Fibroblast of the conjunctiva (primary cell): ENCODE measurements around the gene SMO.
"Not testable (repeated sequence)": the region's sequence is repeated elsewhere in the genome, so short reads cannot be mapped to it uniquely, and the experiment has no call there.

Experiments
- DNase-seq: peaks from one replicate; pipeline ENCODE4 v3.0.0-alpha.2; 2010; ENCODE audit warnings: low read depth

The SMO gene

DNA sequence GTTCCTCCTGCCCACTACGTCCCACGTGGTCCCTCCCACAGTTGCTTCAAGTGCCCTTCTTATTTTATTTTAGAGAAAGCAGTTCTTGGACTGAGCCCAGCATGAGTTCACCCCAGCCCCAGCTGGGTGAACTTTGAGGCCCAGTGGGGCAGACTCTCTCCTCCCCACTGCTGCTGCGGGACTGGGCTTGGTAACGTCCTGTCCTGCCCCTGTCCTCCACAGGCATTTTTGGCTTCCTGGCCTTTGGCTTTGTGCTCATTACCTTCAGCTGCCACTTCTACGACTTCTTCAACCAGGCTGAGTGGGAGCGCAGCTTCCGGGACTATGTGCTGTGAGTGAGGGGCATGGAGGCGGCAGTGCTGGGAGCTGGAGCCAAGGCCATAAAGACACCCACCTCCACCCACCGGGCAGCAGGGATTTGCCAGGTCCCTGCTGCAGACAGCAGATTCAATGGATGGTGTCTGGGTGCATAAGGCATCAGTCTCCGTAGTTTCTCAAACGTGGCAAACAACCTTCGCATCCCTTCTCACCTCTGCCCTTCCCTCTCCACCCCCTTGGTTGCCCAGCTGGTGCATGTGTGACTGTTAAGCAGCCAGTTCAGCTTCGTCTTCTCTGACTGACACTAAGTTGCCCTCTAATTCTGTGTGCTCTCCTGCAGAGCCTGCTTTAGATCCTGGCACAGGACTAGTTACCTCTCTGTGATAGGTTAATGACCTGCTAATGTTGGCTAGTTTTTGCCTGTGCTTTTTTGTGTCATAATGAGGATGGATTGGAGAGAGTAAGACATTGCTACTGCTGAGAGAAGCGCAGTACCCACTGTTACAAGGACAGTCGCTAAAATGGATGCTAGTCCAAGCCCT is 20.9 kb downstream of the SMO start:
- DNase-seq = no peak

DNA sequence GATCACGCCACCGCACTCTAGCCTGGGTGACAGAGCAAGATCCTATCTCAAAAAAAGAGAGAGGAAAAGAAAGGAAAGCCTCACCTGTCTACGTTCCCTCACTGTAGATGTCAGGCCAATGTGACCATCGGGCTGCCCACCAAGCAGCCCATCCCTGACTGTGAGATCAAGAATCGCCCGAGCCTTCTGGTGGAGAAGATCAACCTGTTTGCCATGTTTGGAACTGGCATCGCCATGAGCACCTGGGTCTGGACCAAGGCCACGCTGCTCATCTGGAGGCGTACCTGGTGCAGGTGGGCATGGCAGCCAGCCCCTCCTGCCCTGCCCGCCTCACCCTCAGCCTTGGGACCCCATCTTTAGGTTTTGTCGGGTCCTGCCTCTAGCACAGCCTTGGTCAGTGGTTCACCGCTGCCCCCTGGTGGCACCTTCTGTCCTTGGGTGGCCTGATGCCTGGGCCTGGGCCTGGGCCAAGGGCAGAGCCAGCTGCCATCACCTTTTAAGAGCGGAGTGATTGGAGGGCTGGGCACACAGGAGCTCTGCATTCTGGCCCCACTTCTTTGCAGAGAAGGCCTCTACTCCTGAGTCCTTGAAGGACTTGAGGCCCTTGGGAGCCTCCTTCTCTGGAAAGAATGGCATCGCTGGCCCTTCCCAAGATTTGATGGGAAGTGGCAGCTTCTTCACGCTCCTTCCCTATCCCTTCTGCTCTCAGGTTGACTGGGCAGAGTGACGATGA is 22.0 kb downstream of the SMO start:
- peak; percentile 36 for DNase-seq

DNA sequence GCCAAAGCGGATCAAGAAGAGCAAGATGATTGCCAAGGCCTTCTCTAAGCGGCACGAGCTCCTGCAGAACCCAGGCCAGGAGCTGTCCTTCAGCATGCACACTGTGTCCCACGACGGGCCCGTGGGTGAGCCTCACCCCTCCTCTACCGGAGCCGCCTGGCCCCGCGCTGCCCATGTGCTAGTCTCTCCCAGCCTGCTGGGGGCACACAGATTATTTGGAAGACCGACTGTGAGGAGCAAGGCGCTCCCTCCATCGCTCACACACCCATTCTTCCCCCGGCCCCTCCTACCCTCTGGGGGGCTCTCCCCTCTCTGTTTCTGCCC is 22.5 kb downstream of the SMO start:
- DNase-seq = no peak

DNA sequence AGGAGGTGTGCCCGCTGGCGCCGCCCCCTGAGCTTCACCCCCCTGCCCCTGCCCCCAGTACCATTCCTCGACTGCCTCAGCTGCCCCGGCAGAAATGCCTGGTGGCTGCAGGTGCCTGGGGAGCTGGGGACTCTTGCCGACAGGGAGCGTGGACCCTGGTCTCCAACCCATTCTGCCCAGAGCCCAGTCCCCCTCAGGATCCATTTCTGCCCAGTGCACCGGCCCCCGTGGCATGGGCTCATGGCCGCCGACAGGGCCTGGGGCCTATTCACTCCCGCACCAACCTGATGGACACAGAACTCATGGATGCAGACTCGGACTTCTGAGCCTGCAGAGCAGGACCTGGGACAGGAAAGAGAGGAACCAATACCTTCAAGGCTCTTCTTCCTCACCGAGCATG is 23.7 kb downstream of the SMO start:
- DNase-seq = no peak

DNA sequence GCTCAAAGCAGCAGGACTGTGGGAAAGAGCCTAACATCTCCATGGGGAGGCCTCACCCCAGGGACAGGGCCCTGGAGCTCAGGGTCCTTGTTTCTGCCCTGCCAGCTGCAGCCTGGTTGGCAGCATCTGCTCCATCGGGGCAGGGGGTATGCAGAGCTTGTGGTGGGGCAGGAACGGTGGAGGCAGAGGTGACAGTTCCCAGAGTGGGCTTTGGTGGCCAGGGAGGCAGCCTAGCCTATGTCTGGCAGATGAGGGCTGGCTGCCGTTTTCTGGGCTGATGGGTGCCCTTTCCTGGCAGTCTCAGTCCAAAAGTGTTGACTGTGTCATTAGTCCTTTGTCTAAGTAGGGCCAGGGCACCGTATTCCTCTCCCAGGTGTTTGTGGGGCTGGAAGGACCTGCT is 24.2 kb downstream of the SMO start:
- no peak for DNase-seq

DNA sequence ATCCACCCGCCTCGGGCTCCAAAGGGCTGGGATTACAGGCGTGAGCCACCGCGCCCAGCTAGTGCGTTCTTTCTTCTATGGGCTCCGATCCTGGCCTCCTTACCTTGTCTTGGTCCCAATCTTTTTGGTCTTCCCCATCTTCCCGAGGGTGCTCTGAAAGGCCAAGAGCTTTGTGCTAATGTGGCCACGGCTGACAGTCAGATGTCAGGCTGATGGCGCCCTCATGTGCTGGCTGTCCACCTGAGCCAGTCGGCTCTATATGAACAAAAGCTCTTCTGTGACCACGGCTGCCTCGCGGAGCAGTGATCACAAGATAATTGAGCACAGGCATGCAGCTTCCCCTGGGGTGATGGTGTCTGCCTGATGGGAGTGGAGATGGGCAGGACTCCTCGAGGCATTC is 25.4 kb downstream of the SMO start:
- DNase-seq = no peak

DNA sequence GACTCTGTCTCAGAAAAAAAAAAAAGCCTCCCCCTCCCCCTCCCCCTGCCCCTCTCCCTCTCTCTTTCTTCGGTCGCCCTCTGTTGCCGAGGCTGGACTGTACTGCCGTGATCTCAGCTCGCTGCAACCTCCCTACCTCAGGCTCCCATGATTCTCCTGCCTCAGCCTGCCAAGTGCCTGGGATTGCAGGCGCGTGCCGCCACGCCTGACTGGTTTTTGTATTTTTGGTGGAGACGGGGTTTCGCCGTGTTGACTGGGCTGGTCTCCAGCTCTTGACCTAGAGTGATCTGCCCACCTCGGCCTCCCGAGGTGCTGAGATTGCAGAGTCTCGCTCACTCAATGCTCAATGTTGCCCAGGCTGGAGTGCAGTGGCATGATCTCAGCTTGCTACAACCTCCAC is 27.3 kb downstream of the SMO start:
- not testable (repeated sequence) for DNase-seq

DNA sequence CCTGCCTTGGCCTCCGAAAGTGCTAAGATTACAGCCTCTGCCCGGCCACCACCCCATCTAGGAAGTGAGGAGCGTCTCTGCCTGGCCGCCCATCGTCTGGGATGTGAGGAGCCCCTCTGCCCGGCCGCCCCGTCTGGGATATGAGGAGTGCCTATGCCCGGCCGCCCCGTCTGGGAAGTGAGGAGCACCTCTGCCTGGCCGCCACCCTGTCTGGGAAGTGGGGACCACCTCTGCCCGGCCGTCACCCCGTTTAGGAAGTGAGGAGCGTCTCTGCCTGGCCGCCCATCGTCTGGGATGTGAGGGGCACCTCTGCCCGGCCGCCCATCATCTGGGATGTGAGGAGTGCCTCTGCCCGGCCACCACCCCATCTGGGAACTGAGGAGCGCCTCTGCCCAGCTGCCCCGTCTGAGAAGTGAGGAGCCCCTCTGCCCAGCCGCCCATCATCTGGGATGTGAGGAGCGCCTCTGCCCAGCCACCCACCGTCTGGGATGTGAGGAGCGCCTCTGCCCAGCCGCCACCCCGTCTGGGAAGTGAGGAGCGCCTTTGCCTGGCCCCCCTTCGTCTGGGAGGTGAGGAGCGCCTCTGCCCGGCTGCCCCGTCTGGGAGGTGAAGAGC is 27.8 kb downstream of the SMO start:
- not testable (repeated sequence) for DNase-seq

DNA sequence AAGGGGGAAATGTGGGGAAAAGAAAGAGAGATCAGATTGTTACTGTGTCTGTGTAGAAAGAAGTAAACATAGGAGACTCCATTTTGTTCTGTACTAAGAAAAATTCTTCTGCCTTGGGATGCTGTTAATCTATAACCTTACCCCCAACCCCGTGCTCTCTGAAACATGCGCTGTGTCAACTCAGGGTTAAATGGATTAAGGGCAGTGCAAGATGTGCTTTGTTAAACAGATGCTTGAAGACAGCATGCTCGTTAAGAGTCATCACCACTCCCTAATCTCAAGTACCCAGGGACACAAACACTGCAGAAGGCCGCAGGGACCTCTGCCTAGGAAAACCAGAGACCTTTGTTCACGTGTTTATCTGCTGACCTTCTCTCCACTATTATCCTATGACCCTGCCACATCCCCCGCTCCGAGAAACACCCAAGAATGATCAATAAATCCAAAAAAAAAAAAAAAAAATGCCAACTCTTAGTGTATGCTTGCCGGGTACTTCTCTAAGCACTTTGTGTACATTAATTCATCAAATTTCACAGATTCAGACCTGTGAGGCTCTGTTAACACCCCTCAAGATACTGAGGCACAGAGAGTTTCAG is 28.5 kb downstream of the SMO start:
- not testable (repeated sequence) for DNase-seq

DNA sequence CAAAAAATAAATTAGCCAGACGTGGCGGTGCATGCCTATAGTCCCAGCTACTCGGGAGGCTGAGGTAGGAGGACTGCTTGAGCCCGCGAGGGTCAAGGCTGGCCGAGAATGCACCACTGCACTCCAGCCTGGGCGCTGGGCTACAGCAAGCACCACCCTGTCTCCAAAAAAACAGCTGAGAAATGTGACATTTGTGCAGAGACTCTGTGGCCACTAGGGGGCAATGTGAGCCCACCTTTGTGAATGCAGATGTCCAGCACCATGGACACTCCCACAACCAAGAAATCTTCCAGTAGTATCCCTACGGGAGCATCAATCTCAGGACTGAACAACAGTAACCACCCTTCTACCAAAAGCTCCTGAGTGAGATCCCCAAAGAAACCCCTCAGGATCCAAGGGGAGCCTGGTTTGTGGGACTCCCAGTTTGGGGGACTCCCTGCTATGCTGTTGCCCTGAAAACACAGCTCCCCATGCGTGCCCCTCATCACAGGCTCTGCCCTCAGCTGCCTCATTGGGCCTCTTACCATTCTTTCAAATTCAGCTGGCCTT is 30.2 kb downstream of the SMO start:
- peak; percentile 70 for DNase-seq

DNA sequence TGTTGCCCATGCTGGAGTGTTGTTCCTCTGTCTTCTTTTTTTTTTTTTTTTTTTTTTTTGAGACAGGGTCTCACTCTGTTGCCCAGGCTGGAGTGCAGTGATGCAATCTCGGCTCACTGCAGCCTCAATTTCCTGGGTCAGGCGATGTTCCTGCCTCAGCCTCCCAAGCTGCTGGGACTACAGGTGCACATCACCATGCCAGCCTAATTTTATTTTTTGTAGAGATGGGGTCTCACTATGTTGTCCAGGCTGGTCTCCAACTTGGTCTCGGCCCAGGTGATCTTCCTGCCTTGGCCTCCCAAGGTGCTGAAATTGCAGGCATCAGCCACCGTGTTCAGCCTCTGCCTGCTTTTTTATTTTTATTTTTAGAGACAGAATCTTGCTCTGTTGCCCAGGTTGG is 30.7 kb downstream of the SMO start:
- DNase-seq = not testable (repeated sequence)

DNA sequence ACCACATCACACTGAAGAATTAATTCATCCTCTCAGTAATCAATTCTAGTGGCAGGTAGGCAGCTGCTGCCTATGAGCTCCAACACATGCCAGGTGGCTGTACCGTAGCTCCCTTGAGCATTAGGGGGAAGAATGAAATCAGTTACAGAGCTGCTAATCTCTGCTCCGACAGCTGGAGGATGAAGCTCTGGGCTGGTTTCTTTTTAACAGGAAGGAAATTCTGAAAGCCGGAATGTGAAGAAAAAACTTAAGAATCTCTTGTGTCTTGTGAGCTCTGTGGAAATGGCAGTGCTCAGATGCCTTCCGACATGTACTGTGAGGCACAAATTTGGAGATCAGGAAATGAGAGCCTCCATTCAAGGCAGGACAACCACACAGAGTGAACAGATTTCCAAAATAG is 33.6 kb downstream of the SMO start:
- no peak for DNase-seq

DNA sequence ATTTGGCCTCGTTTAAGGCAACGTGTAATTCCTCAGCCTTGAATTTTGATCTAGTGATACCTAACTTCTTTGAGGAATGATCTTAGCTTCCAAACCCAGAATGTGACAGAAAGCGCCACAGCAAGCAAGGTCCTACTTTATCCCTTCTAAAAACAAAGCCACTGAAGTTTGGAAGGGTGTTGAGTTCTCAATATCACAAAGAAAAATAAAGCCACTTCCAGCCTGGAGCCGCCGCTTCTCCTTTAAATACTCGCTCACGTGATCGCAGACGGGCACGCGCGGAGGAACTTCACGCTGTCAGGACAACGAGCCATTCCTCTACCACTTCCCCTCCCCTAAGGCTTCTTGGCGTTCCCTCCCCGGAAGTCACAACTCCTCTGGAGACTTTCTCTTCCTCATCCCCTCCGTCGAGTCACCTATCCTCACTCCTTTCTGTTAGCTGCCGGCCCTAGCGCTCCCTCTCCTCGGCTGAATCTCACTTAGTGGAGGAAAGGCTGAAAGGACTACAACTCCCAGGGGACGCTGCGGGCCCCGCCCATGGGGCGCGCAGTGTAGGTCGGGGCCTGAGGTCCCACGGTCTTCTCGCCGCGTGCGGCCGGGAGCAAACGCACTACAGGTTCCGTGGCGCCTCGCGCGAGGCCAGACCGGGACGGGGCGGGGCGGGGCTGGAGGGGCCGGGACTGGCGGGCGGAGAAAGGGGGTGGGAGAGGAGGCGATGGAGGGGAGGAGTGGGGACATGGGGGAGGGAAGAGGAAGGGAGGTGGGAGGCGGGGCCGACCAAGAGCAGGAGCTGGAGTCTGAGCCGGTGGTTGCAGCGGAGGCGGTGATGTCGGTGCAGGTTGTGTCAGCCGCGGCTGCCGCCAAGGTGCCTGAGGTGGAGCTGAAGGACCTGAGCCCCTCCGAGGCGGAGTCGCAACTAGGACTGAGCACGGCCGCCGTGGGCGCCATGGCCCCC is 36.1 kb downstream of the SMO start, which contains the start of gene AHCYL2:
AHCYL2 (plus strand) TSS at position 780 of the 955 bp plus-strand sequence.
- peak; percentile 95 for DNase-seq

DNA sequence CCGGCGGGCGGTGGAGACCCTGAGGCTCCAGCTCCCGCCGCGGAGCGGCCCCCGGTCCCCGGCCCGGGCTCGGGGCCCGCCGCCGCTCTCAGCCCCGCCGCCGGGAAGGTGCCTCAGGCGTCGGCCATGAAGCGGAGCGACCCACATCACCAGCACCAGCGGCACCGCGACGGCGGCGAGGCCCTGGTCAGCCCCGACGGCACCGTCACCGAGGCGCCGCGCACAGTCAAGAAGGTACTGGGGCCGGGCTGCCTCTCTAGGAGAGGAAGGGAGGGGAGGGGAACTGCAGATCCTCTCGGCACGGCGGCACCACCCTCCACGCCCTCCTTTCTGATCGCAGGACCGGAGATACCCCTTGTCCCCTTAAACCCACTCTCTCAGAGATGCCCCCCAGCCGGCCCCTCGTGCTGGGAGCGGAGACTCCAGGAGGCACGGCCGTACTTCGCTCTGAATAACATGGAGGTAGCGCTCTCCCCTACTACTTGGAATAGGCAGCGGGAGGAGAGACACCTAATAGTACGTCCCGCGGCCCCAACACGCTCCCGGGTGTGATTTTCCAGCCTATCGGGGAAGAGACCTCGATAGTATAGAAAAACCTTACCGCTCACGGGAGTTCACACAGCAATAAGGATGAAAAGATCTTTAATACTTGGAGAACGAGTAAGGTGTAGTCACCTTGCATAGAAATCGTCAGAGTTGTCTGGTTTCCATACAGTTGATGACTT is 36.9 kb downstream of the SMO start:
- no peak for DNase-seq

DNA sequence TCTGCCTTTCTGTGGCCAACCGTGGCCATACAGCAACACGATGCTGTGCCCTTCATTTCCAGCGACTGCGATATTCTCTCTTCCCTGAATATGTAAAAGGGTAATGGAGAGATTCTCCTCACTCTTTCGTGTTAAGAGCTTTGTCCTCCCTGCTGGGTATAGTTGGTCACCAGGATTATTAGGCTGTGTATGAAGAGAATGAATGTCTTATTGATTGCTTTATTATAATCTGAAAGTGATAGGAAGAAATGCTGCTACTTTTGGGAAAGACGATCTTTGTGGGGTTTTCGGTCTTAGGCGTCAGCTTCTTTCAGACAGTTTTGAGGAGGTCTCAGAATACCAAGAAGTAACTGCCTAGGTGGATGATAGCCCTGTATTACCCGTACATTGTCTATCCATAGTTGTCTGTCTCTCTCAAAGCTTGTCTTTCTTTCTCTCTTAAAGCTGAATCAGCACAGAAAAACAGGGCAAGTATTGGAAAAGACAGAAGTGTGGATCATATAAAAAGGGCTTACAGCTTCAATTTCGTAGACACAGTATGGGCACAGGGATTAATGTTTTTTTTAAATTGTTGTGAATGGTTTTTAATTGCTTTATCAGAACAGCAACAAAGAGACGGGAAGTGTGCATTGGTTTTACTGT is 37.6 kb downstream of the SMO start:
- no peak for DNase-seq

DNA sequence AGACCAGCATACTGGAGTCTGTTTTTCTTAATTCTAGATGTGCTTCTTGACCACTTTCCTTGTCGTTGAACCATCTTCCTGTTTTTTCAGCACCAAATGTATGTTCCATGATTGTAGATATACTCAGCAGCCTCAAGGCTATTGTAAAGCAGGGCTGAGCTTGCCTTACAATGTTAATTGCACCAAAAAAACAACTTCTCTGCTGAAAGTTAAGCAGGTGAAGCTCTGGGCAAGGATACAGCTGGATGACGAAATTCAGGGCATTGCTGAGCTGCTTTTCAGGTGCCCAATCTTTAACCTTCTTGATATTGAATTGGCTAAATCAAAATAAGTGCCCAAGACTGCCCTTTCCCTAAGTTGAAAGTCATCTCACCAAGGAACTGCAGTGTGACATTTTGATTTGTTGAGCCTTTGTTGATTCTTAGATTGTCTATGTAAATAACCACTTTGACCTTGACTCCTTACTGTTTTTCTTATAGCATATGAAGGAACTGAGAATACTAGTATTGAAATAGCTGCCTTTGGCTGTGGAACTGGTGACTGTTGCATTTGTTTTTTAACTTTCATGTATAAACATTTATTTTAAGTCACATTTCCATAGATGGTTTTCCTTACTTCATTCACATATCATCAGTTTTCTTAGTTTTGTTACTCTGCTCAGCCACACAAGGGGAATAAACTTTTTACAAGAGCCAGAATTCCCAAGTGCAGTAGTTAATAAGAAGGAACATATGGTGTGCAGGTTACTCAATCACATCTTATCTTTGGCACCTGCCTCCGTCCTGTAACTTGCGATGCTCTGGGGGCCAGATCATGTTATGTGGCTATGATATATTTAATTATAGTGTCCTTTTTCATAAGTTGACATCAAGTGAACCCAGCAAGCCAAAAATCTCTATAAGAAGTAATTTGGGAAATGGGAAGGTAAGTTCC is 39.5 kb downstream of the SMO start:
- no peak for DNase-seq

DNA sequence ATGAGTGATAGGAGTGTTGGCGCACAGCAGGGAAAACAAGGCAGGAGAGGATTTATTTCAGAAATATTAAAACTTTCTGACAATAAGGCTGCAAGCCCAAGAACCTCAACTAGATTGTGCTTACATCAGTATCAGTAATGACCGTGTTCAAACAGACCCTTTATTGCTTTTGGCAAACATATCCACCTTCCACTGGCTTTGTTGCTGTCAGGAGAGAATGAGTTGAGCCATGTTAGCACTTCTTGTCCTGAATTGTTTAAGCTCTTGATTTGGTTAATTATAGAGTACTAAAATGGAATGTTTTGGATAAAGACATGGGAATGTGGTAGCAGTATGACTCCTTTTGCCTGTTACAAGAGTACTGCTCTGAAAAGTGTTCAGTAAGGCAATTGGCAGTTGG is 40.2 kb downstream of the SMO start:
- no peak for DNase-seq

DNA sequence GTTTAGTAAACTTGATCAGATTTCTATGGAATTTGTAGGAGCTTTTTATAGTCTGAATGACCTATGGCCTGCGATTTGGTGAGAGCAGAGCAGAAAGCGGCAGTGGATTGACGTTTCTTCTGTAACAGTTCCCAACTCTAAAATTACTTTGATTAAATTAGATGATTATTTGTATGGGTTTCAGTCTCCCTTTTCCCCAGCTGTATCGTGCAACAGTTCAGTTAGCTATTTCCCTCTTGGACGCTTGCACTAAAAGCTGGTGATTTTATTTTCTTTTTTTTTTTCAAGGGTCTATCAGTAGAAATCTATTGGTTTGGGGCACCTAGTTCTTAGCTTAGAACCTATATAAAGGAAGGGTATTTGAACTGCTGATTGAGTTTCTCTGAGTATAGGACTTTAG is 43.2 kb downstream of the SMO start:
- DNase-seq = no peak

DNA sequence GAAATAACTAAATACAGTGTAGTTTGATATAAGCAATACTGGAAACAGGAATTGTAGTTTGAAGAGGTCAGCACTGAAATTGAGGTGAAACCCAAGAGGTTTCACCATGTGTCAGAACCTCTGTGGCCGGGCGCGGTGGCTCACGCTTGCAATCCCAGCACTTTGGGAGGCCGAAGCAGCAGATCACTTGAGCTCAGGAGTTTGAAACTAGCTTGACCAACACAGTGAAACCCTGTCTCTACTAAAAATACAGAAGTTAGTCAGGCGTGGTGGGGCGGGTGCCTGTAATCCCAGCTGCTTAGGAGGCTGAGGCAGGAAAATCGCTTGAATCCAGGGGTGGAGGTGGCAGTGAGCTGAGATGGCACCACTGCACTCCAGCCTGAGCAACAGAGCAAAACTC is 50.1 kb downstream of the SMO start:
- DNase-seq = no peak
